Coronary artery (tissue), 2 donors: ENCODE data around the gene DTYMK.

ENCODE experiments used
- DNase-seq: peaks from one replicate; pipeline ENCODE4 v3.0.0-alpha.2; 2017; ENCODE audit warnings: low spot score
- H3K27ac ChIP-seq, 2 donors: fragments of 200-600 bp; sonication (generic); one replicate each; pipeline ENCODE4 v1.5.1; 2016 to 2019
- H3K4me3 ChIP-seq: fragments of 200-600 bp; sonication (generic); 2 replicates; pipeline ENCODE4 v1.5.1; 2016; ENCODE audit warnings: mild to moderate bottlenecking, moderate library complexity
- TF ChIP-seq, protein P1 (sequence below): fragments of 200-600 bp; sonication (generic); IDR thresholded peaks from one replicate; pipeline ENCODE4 v1.5.1; 2019; ENCODE audit warnings: antibody characterized with exemption

The DTYMK gene

DNA sequence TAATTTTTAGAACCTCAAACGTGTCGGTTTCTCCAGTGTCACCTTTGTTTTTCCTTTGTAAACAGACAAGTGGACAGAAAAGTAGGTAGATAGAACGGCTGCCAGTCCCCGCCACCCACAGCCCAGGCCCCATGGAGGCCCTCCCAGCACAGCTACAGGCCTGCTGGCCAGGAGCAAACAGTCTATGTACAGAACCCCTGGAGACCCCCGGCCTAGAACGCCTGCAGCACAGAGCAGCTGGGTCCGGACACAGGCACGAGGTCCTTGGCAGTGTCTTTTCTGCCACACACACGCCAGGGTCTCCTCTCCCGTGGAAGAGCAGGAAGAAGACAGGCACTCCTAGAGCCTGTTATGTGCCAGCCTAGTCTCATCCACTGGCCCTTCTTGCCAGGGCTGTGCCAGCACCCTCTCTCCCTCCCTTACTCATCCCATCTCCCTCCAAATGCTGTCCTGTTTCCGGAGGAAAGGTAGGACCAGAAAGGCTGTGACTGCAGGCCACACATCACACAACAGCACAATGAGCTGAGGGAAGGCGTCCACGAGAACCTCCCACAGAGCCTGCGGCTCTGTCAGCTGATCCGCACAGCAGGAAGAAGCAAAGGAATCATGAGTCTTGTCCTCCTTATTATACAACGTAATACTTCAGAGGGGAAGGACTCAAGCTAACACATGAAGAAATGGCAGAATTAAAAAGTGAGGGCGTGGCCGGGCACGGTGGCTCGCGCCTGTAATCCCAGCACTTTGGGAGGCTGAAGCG is 7.7 kb downstream of the DTYMK start:
- DNase-seq = no peak
- TF ChIP-seq, protein P1, sequence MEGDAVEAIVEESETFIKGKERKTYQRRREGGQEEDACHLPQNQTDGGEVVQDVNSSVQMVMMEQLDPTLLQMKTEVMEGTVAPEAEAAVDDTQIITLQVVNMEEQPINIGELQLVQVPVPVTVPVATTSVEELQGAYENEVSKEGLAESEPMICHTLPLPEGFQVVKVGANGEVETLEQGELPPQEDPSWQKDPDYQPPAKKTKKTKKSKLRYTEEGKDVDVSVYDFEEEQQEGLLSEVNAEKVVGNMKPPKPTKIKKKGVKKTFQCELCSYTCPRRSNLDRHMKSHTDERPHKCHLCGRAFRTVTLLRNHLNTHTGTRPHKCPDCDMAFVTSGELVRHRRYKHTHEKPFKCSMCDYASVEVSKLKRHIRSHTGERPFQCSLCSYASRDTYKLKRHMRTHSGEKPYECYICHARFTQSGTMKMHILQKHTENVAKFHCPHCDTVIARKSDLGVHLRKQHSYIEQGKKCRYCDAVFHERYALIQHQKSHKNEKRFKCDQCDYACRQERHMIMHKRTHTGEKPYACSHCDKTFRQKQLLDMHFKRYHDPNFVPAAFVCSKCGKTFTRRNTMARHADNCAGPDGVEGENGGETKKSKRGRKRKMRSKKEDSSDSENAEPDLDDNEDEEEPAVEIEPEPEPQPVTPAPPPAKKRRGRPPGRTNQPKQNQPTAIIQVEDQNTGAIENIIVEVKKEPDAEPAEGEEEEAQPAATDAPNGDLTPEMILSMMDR = no peak
- Histone ChIP-seq H3K4me3 (no peak overlapping the region), H3K27ac (no peak overlapping the region)

DNA sequence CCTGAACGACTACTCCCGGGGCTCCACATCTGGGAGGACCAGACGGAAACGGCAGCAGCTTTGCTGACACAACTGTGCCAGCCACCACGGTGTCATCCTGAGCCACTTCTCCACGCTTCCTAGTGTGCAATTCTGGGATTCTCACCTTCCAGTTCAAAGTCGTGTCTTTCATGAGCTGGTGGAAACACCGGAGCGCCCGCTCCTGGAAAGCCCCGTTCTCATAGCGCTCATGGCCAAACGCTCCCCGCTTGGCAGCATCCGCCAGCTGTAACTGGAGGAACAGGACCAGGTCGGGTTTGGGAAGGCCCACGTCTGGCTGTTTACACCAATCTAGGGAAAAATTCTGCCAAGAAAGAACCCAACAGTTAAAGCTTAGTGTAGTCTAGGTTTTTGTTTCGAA is 8.3 kb downstream of the DTYMK start:
- TF ChIP-seq, protein P1 = no peak
- no peak for DNase-seq

DNA sequence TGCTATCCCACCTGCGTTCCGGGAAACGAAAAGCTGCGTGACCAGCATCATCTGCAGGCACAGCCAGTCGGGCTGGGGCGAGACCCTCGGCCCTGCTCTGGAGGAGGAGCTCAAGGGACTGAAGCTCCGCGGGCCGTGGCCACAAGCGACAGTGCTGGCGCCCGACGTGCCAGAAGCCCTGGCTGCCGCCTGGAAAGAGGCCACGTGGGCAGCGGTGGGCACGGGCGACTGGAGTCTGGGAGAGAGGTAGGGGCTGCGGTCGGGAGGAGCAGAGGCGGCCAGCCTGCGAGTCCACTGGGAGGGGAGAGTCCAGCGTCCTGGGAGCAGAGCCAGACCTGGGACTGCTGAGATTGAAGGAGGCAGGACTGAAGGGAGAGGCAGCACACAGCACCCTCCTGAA is 9.2 kb downstream of the DTYMK start:
- DNase-seq = no peak
- Histone ChIP-seq H3K4me3 (no peak overlapping the region), H3K27ac (no peak overlapping the region)
- TF ChIP-seq, protein P1 = no peak

More for the DNA sequence above, 8.3 kb downstream of the DTYMK start:
- H3K27ac ChIP-seq = no peak overlapping the region
- H3K4me3 ChIP-seq = no peak overlapping the region

DNA sequence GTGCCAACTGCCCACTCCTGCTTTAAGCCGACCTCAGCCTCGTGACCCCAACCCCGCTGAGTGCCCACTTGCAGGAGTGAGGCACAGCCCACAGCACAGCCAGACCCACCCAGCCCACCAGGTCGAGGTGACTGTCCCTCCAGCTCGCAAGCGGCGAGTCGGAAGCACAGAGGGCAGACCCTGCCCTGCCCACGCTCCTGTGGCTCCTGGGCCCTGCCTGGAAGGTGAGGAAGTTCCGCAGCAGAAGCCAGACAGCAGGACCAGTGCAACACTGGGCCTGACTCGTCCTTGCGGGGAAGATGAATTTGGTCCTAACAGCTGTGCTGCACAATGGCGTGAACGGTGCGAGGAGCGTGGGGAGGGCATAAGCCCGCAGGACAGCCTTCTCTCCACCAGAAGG is 9.9 kb downstream of the DTYMK start:
- Histone ChIP-seq H3K27ac (no peak overlapping the region), H3K4me3 (no peak overlapping the region)
- no peak for DNase-seq
- TF ChIP-seq, protein P1 = no peak

DNA sequence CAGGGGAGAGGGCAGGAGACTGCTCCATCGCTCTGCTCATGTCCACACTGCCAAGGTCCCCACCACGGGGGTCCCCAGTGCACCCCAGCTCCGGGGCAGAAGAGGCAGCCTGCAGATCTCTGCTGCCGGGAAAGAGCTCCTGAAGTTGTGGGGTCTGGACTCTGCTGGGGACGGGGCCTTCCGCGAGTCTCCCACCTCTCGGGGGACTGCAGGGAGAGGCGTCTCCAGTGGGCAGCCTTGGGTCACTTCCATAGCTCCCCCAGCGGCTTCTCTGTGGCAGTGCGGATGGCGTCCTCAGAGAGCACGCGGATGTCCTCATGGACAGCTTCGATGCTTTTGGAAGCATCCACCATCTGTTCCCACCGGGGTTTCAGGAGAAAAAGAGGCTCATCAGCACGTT is 10.7 kb downstream of the DTYMK start:
- Histone ChIP-seq H3K4me3 (no peak overlapping the region), H3K27ac (no peak overlapping the region)
- no peak for DNase-seq
- TF ChIP-seq, protein P1 = no peak

DNA sequence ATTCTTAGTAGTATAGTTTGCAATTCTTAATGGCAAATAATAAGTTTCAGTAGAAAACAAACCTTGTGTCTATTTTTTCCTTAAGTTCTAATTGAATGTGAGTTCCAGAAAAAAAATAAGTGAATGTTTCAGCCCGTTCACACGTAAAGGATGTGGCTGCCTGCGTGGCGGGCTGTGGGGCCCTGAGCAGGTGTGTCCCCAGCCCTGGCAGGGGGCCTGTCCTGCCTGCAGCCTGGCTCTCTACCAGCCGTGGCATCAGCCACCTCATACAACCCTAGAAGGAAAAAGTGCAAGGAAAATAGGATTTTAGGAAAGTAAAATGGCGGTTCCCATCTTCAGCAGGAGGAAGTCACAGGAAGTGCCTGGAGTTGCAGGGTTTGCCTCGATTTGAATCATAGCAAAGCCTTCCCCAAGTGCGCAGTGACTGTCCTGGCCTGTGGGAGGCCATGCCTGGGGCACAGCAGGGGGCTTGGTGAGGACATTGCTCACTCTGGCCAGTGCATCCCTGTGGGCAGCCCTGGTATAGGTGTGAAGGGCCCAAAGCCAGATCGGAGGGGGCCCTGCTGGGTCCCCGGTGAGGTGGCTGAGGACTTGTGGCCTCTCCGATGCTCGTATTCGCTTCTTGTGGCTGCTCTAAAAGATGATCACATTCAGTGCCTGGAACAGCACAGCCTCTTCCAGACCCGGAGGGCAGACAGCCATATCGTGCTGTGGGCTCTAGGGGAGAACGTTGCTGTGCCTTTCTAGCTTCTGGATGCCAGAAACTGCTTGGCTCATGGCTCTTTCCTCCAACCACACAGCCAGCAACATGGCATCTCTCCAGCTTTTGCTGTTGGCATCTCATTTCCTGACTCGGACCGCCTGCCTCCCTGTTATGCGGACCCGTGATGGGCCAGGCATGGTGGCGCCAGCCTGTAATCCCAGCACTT is 12.6 kb downstream of the DTYMK start:
- TF ChIP-seq, protein P1 = no peak
- DNase-seq = no peak
- Histone ChIP-seq H3K4me3 (no peak overlapping the region), H3K27ac (no peak overlapping the region)
